Fibroblast of skin of left quadriceps (primary cell): Measurements from ENCODE around the gene GPR153.

Experiments
- DNase-seq, 2 experiments: peaks; one replicate each; pipeline ENCODE4 v3.0.0-alpha.2; 2013; ENCODE audit warnings: low read depth in 2 of 2

The GPR153 gene

GRCh38 chr1:6287029-6287428 is 26.1 kb upstream of the GPR153 start:
- no peak for DNase-seq

- DNase-seq: no peak
Measured at GRCh38 chr1:6286266-6286665, 25.4 kb upstream of the GPR153 start.

GRCh38 chr1:6285336-6285735 is 24.4 kb upstream of the GPR153 start:
- DNase-seq: no peak

DNA sequence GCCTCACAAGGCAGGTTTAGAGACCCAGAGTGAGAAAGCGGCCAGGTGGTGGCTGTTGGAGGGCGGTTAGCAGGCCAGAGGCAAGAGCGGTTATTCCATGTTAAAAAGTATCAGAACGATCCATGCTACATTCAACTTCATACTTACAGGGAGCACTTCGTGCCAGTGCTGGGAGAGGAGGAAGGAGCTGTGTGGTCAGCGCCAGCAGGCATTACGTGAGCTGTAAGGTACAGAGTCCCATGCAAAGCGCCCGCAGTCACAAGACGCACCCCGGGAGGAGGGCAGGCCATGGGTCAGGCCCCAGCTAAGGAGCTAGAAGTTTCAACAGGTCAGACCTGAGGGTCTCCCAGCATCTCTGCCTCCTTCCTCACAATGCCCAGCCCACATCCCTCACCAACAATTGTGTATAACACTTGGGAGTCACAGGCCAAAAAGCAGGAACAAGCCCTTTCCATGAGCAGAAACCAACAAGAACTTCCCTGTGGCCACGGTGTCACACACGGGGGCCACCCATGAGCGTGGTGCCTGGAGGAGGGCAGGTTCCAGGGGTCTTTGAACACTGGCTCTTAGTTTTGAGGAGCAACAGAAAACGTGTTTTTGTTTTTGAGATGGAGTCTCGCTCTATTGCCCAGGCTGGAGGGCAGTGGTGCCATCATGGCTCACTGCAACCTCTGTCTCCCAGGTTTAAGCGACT is 21.8 kb upstream of the GPR153 start:
- DNase-seq: no peak

DNA sequence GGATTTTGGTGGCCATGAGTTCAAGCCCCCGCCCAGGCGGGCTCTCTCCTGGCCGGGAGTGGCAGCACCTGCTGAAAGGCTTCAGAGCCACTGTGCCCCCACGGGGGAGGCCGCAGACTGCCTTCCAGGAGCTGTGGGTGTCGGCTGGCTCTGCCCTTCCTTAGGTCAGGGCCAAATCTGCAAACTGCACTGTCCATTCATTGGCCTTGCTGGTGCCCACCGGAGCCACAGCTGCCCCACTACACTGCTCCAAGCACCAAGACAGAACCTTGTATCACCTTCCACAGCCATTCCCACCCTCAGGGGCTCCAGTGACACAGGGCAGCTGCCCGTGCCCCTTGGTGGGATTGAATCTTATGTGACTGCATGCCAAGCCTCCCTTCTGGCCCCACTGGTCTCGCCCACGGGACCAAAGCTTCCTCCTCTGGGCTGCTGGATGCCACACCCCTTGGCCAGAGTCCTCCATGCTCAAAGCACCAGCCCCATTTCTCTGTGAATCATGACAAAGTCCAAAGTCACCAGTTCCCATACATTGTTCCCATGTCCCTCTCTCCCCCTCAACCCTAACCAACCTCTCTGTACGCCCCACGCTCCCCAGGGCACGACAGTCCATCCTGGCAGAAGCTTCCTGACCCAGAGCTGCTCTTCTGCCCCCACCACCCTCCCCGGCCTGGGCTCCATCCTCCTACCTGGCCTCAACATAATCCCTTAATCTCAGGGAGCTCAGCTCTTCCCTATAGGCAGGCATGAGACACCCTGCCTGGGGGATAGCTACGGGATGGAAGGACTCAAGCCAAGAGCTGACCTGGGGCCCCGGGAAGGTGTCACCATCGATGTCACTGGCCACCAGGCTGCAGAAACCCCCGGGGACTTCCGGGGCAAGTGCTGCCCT is 20.9 kb upstream of the GPR153 start:
- no peak for DNase-seq

DNA sequence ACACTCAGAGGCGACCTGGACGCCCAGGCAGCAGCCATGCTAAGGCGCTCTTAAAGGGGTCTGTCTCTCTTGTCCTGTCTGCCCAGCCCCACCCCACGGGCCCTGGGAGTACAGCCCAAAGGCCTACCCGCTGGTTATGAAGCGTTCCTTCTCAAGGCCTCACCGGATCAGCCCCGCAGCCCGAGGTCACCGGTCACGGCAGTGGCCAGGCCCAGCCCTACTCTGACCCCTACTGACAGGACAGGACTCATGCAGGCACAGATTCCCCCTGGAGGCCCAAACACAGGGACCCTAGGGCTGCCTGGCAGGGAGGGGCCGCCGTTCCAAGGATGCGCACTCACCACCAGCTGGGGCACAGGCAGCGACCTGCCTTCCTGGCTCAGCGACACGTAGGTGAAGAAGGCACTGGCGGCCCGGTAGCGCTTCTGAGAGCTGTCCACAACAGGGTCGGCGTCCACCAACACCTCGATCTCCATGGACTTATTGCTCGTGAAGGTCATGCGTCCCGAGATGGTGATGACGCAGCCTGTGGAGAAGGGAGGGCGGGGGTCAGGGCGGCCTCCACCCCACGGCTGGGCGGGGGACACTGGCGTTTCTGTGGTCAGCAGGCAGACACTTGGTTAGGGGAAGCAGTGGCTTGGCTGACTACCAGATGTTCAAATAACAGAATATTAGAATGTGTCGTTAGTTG is 20.0 kb upstream of the GPR153 start:
- no peak for DNase-seq

GRCh38 chr1:6279613-6280383 is 18.9 kb upstream of the GPR153 start:
- no peak for DNase-seq

- DNase-seq: no peak
Measured at GRCh38 chr1:6279066-6279465, 18.2 kb upstream of the GPR153 start.

- no peak for DNase-seq
Measured at GRCh38 chr1:6278263-6278662, 17.4 kb upstream of the GPR153 start.

- DNase-seq: no peak
Measured at GRCh38 chr1:6276811-6277555, 16.1 kb upstream of the GPR153 start.

DNA sequence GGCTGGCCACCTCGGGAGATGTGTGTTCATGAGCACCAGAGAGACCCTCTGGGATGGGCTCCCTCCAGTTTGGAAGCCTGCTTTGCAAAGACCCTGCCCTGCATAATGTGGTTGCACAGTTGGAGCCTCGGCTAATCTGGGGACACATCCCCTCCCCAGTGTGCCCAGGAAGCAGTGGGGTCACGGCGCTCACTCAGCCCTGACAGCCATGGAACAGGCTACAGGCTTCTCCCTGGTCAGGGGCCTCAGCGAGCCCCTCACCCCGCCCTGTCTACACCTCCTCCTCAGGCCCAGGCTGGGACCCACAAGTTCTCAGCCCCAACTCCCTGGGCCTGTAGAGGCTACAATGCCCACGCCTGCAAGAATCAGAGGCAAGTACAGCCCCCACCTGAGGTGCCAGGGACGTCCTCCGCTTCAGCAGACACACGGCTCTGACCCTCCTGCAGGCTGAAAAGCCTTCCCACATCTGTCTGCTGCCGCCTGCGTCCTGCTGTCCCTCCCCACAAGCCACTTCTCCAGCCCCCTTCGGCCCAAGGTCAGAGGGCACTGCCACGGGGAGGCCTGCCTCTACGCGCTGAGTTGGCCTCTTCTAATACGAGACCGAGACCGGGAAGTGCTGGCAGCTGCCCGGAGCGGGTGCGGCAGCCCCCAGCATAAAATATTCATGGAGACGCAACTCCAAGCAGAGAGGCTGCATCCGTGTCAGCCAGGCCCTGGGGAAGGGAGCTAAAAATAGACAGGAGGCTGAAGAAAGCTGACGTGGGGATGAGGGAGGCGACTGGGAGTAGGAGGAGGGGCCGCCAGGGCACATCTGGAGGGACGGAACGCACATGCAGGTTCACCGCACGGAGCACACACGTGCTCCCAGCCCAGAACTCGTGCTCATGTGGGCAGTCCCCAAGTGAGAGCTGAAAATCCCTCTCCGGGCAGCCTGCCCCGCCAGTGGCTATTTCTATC is 15.2 kb upstream of the GPR153 start:
- DNase-seq: peak; percentile 65 to 66

GRCh38 chr1:6274622-6275139 is 13.8 kb upstream of the GPR153 start:
- no peak for DNase-seq

- no peak for DNase-seq
Measured at GRCh38 chr1:6274102-6274501, 13.2 kb upstream of the GPR153 start.

- peak in 1 of 2 experiments; percentile 31 for DNase-seq
Measured at GRCh38 chr1:6273380-6273891, 12.5 kb upstream of the GPR153 start.

- no peak for DNase-seq
Measured at GRCh38 chr1:6272868-6273267, 12.0 kb upstream of the GPR153 start.

DNA sequence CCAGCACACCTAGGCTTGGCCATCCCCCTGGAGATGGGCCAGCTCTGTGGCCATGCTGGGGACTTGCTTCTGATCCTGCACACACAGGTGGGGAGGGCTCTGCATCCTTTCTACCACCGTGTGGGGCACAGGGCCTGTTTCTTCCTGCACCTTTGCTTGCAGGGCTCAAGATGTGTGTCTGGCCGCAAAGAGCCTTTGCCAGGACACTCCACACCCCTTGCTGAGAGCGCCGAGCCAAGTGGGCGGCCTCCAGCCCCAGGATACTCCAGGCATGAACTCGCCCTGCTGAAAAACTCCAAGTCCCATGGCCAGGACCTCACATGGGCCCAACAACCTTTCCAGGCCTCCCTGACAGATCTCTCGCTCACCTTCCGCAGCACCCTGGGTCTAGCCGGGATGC is 11.6 kb upstream of the GPR153 start:
- no peak for DNase-seq

DNA sequence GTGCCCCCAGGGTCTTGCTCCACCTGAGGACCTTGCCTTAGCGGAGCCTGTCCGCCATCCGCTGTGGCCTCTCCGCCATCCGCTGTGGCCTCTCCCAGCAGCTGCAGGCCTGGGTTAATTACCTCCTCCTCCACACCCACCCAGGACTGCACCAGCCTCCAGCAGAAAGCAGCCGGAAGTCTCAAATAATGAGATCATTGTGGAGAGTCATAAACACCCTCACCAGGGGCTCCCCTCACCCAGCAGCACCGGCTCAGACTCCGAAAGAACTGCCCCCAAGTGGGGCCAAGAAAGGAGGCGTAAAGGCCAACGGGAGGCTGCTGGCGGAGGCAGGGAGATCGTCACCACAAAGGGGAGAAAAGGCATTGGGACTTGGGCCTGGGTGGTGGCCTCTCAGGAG is 10.7 kb upstream of the GPR153 start:
- DNase-seq: no peak

GRCh38 chr1:6271006-6271405 is 10.1 kb upstream of the GPR153 start:
- DNase-seq: no peak

DNA sequence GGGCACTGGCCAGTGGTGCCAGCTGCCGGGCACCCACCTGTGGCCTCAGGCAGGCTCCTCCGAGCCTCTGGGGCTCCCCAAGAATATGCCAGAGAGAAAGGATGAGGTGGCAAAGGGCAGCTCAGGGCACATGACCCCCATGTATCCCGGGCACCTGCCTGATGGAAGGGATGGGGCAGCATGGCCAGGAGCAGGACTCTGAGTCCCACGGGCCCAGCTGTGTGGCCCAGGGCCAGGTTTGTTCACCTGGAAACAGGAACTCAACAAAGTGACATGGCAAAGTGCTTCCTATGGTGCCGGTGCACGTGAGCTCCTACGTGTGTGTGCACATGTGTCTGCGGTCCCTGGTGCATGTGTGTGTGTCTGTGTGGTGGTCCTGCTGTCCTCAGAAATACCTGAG is 9.5 kb upstream of the GPR153 start:
- no peak for DNase-seq
